Stimulated activated CD8-positive, alpha-beta memory T cell treated with anti-CD3 and anti-CD28 coated beads, Interleukin-7, amount 100 ng/mL, for 24 hours (primary cell): Measurements from ENCODE around the gene PTHLH.
A peak's percentile ranks its signal among the peaks of the same experiment; 100 is the strongest.

ENCODE experiments used
- DNase-seq: peaks from one replicate; pipeline ENCODE4 v3.0.0-alpha.2; 2020; ENCODE audit warnings: low read depth

PTHLH gene

DNA sequence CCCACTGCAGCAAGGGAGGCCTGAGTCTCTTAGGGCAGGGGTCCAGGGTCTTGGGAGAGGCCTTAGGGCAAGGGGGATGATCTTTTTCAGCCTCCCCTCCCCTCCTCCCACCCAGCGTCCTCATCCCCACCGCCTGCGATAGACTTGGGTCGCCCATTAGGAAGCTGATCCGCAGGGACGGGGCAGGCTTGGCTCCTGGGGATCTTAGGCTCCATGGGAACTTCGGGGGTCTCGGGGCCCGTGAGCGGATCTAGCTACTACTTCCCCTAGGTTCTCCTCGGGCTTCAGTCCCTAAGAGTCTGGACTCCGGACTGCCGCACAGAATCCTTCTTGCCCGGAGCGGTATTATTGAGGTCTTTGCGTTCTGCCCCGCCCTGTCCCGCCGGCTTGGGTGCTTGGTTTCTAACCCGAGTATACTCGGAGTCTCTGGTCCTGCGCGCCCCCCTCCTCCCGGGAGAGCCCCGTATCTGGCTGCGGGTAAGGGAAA, 2.2 kb upstream of the PTHLH start:
- no peak for DNase-seq

DNA sequence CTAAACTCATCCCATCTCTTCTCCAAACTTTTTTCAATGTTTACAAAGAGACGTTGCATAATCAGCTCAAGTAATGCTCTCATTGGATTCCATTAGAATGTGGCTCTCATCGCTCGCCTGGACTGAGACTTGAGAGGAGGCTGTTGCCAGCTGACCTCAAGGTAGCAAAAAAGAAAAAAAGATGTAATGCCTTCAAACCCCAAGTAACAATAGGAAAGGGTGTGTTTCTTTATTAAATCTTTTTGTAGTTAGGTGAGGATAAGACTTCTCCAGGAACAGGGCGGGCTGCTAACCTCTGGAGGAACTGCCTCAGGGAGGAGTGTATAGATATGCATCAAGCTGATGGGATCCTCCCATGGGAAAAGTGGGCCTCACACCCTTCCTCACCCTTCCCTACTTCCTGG, 956 bp upstream of the PTHLH start:
- DNase-seq = no peak

DNA sequence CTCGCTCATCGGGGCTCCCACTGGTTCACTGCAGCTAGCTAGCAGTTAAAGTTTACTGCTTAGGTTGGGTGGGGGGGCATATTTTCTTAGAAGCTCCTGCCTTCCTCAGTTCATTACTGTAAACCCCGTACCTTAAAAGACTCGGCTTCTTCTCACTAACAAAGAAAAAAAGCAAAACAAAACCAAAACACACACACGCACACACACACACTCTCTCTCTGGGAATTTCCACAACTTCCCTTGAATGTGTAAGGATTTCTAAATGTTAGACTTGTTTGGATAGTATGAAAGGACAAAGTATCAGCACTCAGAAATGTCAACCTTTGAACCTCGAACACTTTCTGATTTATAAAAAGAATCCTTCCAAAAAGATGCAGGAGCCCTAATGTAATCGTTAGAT, 927 bp downstream of the PTHLH start:
- no peak for DNase-seq

DNA sequence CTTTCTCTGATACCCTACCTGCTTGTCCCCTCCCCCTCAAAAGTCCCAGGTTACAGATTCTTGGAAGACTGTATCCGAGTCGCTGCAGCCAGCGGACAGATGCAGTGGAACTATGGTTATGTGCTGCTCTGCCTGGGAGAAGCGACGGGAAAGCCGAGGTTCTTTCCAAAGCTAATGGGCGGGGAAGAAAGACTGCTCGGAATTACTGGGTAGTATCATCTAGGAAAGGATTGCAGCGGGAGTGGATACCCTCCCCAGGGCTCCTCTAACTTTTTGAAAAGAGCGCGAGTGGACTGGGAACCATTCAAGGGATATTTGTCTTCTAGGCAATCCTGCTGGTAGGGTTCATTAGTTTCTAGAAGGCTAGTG, 1.4 kb downstream of the PTHLH start:
- no peak for DNase-seq

DNA sequence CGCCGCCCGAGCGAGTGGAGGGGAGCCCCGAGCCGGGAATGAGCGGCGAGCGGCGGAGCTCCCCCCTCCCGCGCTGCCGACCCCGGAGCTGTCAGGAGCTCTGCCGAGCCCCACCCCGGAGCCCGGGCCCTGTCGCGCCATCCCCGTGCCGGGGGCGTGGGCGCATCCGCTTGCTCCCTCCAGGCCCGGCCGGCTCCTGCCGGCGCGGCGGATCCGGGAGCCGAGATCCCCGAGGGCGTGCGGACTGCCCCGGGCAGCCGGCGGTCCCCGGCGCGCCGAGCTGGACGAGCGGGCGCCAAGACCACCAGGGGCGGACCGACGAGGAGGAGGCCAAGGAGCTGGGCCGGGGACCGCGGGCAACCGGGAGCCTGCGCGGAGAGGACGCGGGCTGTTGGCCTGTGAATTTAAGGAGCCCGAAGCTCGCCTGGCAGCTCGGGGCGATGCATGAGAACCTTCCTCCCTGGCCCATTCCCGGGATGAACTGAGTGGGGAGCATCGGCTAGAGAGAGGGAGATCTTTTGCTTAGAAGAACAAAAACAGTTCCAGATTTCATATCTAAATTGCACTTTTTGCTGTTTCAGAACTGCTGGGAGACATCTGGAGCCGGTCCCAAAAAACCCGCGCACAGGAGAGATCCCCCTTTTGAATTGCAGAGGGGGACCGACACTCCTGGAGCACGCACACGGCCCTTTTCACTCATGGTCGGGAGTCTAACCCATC, 2.0 kb downstream of the PTHLH start:
- no peak for DNase-seq

DNA sequence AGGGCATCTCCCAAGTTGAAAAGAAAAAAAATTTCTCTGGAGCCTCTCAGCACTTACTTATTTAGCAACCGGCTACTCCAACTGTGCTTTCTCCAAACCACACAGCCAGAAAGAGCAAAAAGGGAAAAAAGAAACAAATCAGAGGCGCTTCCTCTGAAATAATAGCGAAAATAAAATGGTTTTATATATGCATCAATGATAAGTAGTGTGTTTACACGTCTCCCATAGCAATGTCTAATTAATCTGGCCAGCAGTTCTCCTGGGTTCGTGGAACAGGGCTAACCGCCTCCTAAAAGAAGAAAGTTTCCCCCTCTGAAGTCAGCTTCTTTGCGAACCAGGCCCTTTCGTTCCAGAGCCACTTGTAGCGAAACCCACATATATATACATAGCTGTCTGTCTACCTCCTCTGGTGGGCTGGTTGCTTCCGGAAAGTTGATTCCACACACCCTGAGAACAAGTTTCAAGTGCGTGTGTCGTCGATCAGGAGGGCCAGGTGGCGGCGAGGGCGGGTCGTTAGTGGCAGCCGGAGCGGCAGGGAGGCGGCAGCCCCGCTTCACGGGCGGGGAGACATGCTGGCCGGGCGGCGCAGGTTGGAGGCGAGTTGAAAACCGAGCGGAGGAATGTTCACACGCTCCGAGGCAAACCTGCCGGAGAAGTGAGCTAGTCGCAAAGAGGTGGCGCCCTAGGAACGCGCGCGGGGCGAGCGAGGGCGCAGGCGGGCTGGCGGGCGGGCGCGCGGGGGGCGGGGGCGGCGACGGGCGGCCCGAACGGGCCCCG, 2.7 kb downstream of the PTHLH start:
- DNase-seq = peak; percentile 18

DNA sequence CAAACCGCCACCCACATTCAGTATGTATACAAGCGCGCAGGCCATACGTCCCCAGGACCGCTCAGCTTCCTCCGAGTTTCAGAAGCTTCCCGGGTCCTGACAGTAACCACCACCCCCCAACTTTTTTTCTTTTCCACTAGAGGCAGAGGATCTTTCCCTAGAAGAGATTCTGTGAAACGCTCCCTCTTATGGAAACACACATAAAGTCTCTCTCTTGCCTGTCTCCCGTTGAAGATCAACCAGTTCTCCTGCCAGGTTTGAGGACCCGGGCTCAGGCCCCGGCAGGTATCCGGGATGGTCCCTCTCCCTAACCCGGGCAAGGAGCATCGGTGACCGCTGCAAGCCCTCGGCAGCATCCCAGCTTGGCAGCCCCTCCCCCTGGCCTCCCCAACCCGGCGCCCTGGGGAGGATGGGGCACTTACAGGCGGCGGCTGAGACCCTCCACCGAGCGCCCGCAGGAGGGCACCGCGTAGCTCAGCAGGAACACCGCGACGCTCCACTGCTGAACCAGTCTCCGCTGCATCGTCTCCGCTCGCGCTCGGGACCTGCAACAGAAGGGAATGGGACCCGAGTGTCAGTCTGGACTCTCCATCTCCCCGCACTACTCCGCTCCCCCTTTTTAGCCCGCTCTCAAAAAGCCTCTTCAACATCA, 3.4 kb downstream of the PTHLH start:
- DNase-seq = no peak

DNA sequence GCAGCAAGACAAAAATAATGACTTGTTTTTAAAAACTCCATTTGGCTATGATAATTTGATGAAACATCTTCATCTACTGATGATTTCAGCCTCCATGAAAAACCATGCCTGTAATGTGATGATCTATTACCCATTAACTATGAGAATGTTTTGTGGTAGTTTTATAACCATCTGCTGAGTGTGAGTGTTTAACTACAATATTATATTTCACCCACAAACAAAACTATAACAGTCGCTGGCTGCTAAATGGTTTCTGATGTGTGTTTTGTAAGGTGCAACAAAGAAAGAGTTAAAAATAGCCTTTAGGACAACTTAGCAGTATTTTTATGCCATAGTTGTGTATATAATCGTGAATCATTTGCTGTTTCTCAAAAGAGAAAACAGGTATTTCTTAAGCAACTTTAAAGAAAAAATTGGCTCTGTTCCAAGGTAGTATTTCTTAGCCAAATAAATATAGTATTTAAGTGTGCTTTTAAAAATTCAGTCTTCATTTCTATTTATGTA, 4.9 kb downstream of the PTHLH start:
- DNase-seq = no peak

DNA sequence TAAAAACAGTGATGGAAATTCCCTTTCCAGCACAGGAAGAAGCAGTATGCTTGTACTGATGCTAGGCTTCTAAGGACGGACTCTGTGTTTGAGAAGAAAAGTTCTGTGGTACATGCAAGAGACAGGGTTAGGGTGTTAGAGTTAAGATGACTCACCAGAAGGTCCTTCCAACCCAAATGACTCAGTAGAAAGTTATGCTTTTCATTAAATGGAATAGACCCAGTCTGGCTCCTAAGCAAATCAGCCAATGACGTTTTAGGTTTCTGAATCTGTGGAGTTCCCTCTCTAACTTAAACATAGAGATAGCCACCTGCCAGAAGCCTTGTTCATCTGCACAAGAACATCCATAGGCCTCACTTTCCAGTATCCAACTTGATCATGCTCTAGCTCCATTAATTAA, 5.7 kb downstream of the PTHLH start:
- DNase-seq = no peak

DNA sequence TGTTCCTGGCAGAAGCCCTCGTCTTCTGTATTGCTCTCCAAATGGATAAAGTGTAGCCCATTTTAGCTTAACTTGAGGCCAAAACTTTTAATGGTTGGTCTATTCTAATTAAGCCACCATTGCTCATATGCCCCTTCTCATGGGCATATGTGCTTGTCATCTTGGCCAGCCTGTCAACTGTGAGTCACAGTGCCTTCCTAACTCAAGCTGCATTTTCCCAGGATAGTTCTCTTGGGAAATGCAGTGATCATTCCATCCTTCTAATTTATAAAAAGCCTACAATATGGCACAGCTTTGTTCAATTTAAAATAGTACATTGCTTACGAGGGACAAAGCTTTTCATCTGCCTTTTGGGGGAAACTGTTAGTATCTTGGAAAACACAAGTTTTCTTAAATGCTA, 6.6 kb downstream of the PTHLH start:
- DNase-seq = no peak

DNA sequence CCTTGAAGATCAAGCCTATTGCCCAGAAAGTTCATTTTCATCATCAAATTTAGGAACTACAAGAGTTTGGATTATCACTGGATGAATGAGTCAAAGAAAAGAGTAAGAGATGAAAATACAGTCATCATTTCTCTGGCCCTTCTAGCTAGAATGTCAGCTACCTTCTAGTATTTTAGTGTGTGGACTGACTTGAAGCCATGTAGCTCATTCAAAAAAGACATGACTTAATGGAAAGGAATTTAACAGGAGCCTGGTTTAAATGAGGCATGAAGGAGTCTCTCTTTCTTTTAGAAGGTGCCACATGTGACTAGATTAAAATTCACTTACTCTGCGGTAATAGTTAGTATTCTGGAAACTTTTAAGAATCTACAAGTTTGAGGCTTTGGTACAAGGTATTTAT, 7.1 kb downstream of the PTHLH start:
- no peak for DNase-seq

DNA sequence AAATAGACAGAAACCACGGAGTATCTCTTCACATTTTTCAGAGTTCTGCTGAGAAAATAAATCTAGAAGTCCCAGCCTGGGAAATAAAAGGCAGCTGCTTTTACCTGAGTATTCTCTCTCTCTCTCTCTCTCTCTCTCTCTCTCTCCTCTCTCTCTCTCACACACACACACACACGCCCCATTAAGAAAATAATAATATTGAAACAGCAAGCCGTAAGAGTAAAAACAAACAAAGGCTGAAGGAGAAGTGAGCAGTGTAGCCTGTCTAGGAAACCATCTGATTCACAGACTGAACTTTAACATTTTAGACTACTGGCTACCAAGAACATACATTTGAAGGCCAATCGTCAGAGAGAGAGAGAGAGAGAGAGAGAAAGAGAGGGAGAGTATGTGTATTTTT, 8.4 kb downstream of the PTHLH start:
- no peak for DNase-seq

DNA sequence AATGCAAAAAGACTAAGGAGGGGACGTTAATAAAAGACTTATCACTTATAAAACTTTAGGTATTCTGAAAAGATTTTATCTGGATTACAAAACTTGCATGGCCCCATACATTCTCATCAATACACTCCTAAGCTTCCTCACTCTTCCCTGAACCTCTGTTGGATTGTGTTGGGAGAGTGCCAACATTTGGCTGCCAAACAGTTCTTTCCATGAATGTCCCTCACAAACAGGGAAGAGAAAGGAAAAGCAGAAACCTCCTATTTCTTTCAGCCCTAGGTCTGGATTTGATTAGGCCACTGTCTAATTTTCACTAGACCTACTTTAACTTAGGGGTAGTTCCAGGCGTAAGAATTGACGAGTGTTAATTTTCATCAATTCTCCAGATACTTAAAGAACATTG, 11.7 kb downstream of the PTHLH start:
- DNase-seq = no peak

DNA sequence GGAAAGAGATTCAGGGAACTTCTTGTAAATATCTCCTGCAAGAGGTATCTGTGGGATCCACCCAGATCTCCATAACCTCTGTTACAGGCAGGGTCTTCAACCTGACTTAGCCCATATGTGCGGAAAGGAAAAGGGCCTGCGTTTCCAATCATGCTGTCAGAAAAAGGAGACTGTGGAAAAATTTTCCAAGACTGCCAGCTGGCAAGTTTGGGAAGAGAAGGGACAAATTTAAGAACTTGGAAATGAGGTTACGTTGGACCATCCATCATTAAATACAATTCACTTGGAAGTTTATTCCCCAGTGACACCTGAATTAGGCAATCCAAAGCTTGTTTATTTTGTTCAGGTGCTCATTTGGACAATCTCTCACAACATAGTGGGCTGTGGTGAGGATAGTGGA, 13.9 kb downstream of the PTHLH start:
- DNase-seq = no peak

DNA sequence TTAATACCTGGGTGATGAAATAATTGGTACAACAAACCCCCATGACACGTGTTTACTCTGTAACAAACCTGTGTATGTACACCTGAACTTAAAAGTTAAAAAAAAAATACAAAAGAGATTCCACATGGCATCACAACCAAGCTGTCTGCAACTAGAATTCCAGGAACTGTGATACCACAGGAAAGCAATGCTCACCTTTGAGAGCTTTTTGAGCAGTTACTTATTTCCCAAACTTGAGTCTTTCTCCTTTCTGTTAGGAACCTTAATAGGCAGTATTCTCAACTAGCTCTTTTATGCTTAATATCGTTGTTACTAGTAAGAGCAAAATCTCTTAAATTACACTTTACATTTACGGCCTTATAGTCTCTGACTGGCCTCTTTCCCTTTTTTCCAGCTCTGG, 15.2 kb downstream of the PTHLH start:
- no peak for DNase-seq

DNA sequence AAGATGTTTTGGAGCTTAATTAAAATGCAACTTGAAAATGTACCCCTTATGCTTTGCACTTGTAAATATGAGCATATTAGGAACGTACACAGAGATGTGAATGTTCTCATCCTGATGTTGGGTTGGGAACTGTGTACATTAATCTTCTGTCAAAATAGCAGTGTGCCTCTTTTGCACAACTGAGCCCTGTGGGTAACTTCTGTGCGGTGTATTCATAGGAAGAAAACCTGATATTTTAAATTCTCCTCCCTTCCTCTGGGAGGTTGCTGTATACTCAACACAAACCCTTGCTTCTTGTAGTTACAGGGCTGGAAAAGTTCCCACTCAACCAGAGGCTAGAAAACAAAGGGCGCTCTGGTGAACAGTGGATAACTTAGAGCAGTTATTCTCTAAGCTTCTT, 18.7 kb downstream of the PTHLH start:
- DNase-seq = no peak

DNA sequence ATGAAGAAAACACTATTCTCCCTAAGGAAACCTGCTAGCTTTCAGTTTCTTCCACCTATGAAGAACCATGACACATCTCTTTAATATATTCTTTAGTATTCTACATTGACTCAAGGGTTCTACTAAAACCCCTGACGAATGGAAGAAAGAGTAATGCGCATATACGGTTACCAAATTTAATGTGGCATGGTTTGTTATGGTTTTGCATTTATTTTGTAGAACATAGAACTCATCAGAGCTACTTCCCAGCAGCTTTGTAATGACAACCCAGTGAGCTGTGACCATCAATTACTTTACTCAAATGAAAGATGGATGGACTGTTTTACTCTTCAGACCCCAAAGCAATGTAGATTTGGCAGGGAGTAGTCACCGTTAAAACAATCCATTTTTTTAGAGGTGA, 19.2 kb downstream of the PTHLH start:
- no peak for DNase-seq

DNA sequence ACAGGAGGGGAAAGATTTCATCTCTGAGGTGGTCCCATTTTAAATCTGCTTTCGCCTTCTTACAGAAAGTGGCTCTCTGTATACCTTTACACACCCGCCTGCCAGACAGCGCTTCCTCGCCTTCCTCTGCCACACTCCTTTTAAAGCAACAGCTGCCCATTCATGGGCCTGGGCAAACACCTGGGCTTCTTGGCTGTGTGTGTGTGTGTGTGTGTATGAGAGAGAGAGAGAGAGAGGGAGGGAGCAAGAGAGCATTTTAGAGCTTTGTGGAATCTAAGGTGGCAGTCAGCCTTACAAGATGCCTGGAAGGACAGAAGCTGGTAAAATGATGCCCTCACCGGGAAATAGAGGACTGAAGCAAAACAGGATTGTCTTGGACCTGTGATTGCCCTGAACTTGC, 20.0 kb downstream of the PTHLH start:
- no peak for DNase-seq

DNA sequence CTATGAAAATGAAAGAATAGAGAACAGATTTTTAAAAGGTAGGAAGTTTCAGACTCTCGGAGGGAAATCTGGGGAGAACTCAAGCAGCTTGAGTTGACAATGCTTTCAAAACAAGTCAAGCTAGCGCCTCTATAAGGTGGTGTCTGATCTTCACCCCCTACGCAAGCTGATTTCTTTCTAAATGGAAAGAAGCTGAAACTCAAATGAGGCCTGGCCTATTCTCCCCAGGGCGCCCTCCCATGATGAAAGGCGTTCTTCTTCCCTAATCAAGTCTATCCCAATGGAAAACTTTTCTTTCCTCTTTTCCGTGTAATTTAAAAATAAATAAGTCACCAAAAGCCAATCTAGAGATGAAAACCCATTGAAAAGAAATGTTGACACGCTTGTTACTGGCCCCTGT, 20.6 kb downstream of the PTHLH start:
- no peak for DNase-seq

DNA sequence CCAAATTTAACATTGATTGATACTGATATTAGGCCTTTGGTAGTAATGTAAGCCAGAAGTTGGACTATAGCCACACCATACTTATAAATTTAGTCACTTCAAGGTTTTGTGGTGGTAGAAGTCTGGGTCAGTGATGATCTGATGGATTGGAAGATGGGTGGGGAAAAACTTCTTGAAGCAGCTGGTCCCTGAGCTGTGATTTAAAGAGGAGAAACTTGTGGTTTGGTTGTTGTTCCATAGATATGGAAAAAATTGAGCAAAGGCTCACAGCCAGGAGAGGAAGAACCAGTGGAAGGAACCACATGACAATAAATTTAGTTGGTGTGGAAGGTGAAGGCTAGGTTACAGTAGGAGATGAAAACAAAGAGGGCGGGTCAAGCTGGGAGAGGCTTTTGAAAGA, 26.1 kb downstream of the PTHLH start:
- DNase-seq = no peak

DNA sequence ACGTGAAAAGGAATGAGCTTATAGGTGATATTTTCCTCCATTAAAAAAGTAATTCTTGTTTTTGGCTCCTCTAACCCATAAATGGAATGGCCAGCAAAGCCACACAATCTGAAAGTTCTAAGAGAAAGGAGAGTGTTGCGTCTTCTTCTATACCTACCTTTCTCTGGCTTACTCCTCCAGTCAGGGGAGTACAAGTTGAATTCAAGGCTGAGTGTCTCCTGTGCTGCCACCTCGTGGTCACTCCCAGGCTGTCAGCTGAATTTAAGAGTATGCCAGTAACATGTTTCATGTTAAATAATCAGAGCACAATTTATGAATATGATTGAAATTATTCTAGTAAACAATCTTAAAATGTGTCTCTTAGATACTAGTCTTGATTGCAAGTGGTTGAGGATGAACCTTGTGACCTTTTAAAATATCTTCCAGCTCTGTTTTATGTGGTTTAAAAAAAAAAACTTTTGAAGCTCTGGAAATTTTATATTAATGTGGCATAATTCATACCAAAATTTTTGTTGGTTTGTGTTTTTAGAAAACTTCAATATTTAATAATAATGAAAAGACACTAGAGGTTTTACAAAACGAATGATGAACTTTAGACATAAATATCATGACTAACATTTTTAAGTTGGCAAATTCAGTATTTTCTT, 31.7 kb downstream of the PTHLH start:
- DNase-seq = peak; percentile 58

DNA sequence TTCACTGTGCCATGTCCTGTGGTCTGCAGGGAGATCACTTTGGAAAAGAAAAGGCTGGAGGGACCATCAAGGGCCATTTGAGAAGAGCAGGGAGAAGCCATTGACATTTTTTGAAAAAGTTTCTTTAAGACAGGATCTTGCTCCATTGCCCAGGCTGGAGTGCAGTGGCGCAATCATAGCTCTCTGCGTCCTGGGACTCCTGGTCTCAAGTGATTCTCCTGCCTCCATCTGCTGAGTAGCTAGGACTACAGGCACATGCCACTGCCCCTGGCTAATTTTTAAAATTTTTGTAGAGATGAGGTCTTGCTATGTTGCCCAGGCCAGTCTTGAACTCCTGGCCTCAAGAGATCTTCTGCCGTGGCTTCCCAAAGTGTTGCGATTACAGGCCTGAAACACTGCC, 32.3 kb downstream of the PTHLH start:
- no peak for DNase-seq

DNA sequence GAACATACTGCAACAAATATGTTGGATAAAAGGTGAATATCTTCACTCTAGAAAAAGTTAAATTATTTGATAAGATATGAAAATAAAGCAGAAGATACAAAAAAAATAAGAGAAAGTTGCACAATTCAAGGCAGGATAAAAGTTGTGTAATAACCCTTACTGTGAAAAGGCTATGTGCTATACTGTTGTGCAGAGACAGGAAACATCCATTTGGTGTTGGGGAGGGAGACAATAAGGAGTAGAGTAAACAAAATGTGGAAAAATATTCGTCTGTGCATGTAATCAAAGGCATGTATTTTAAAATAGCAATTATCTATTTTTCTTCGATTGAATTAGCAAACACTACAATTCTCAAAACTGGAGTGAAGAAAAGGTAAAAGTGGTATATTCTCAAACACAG, 34.8 kb downstream of the PTHLH start:
- no peak for DNase-seq
